ENCODE measurements around the gene YPEL1.
"Not testable (repeated sequence)": the region's sequence is repeated elsewhere in the genome, so short reads cannot be mapped to it uniquely, and the experiment has no call there.

The YPEL1 gene

DNA sequence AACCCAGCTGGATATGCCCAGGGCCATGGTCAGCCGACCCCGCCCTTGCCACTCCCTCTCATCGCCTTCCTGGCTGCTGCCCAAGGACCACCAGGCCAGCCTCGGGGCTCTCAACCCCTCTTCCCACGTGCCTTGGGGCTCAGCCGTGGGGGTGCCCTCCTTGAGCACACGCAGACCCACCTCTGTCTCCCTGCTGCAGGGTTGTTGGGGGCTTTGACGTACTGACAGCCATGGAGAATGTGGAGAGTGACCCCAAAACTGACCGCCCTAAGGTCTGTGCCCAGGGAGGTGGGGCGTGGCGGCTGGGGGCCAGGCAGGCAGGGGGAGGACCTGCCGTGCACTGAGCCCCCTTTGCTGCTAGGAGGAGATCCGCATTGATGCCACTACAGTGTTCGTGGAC lies 41.2 kb downstream of the YPEL1 start:
- Histone ChIP-seq H3K27me3 (ENCODE audit: control insufficient read depth in 1 of 2, insufficient read depth in 2 of 2, low read length in 2 of 2) (no peaks in the 10 kb centered on the region), H3K4me3 (ENCODE audit: low read depth in 1 of 2, low read length in 2 of 2) (no peak overlapping the region)

DNA sequence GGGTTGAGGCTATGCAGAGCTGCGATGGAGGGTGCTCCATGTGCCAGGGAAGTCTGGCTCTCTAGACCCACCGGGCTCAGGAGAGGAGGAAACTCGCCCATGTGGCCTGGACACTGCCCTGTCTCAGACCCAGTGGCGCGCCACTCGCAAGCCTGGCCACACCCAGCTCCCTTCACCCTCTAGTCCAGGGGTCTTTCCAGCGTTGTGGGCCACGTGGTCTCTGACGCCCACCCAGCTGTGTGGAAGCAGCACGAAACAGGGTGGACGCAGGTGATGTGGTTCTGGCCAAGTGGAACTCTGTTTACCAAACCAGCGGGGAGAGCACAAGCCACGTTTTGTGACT lies 41.6 kb downstream of the YPEL1 start:
- peaks cover 0 to 2% of the 10 kb centered on the region in 2 donors for H3K4me1 ChIP-seq (ENCODE audit: control insufficient read depth in 1 of 2, insufficient read depth in 2 of 2, low read length in 2 of 2)
- H3K4me3 ChIP-seq (ENCODE audit: low read depth in 1 of 2, low read length in 2 of 2): no peak overlapping the region
- no peak overlapping the region for H3K9ac ChIP-seq (ENCODE audit: low read depth in 1 of 2, low read length in 2 of 2)
- no peak overlapping the region for H3K27ac ChIP-seq (ENCODE audit: low read depth, low read length)
- H3K27me3 ChIP-seq (ENCODE audit: control insufficient read depth in 1 of 2, insufficient read depth in 2 of 2, low read length in 2 of 2): no peaks in the 10 kb centered on the region
- no peaks in the 10 kb centered on the region for H3K9me3 ChIP-seq (ENCODE audit: control insufficient read depth in 1 of 2, low read length in 2 of 2)
- H3K36me3 ChIP-seq (ENCODE audit: control insufficient read depth in 1 of 2, insufficient read depth in 2 of 2, low read length in 2 of 2): peaks cover 29 to 66% of the 10 kb centered on the region in 2 donors

More for the DNA sequence above, 41.2 kb downstream of the YPEL1 start:
- Histone ChIP-seq H3K9ac (ENCODE audit: low read depth in 1 of 2, low read length in 2 of 2) (no peak overlapping the region), H3K4me1 (ENCODE audit: control insufficient read depth in 1 of 2, insufficient read depth in 2 of 2, low read length in 2 of 2) (peaks cover 0 to 3% of the 10 kb centered on the region in 2 donors), H3K27ac (ENCODE audit: low read depth, low read length) (no peak overlapping the region), H3K36me3 (ENCODE audit: control insufficient read depth in 1 of 2, insufficient read depth in 2 of 2, low read length in 2 of 2) (peaks cover 29 to 64% of the 10 kb centered on the region in 2 donors), H3K9me3 (ENCODE audit: control insufficient read depth in 1 of 2, low read length in 2 of 2) (no peaks in the 10 kb centered on the region)

DNA sequence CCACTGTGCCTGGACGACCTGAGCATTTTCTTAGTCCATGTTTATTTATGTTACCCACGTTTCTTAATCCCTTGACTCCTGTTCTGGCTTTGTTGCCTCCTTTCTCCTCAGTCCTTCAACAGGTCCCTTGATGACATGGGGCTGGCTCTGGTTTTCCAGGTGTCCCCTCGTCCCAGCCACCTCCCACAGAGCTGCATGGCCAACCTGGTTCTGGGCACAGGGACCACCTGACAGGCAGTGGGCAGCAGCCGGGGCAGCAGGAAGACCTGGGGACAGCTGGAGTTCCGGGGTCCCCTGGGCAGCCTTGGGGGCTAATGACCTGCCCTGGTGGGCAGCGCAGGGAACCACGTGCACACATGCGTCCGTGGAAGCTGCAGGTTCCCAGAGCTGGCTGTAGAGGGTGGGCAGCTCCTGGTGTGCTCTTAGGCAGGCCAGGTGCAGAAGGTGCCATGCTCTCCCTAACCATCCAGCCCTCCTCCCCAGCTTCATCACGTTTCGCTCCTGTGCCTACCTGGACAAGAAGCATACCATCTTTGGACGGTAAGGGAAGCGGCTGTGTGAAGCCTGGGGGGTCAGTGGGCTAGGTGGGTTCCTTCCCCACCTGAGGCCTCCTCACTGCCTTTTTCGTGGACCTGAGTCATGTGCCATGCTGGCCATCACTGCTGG lies 42.1 kb downstream of the YPEL1 start:
- no peak overlapping the region for H3K4me3 ChIP-seq (ENCODE audit: low read depth in 1 of 2, low read length in 2 of 2)
- H3K9ac ChIP-seq (ENCODE audit: low read depth in 1 of 2, low read length in 2 of 2): no peak overlapping the region
- peaks cover 26 to 66% of the 10 kb centered on the region in 2 donors for H3K36me3 ChIP-seq (ENCODE audit: control insufficient read depth in 1 of 2, insufficient read depth in 2 of 2, low read length in 2 of 2)
- no peaks in the 10 kb centered on the region for H3K9me3 ChIP-seq (ENCODE audit: control insufficient read depth in 1 of 2, low read length in 2 of 2)
- no peaks in the 10 kb centered on the region for H3K4me1 ChIP-seq (ENCODE audit: control insufficient read depth in 1 of 2, insufficient read depth in 2 of 2, low read length in 2 of 2)
- no peaks in the 10 kb centered on the region for H3K27me3 ChIP-seq (ENCODE audit: control insufficient read depth in 1 of 2, insufficient read depth in 2 of 2, low read length in 2 of 2)
- no peak overlapping the region for H3K27ac ChIP-seq (ENCODE audit: low read depth, low read length)

DNA sequence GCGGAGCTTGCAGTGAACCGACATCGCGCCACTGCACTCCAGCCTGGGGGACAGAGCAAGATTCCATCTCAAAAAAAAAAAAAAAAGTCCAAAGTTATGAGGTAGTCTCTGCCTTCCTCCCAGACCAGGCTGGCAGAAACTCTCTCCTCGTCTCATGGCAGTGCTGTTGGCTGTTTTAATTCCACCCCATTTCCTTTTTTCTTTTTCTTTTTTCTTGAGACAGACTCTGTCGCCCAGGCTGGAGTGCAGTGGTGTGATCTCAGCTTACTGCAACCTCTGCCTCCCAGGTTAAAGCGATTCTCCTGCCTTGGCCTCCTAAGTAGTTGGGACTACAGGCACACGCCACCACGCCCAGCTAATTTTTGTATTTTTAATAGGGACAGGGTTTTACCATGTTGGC lies 42.7 kb downstream of the YPEL1 start:
- H3K27me3 ChIP-seq (ENCODE audit: control insufficient read depth in 1 of 2, insufficient read depth in 2 of 2, low read length in 2 of 2); H3K27ac ChIP-seq (ENCODE audit: low read depth, low read length); H3K9me3 ChIP-seq (ENCODE audit: control insufficient read depth in 1 of 2, low read length in 2 of 2); H3K9ac ChIP-seq (ENCODE audit: low read depth in 1 of 2, low read length in 2 of 2); H3K4me3 ChIP-seq (ENCODE audit: low read depth in 1 of 2, low read length in 2 of 2); H3K4me1 ChIP-seq (ENCODE audit: control insufficient read depth in 1 of 2, insufficient read depth in 2 of 2, low read length in 2 of 2): not testable (repeated sequence)
- peaks cover 22 to 70% of the 10 kb centered on the region in 2 donors for H3K36me3 ChIP-seq (ENCODE audit: control insufficient read depth in 1 of 2, insufficient read depth in 2 of 2, low read length in 2 of 2)

DNA sequence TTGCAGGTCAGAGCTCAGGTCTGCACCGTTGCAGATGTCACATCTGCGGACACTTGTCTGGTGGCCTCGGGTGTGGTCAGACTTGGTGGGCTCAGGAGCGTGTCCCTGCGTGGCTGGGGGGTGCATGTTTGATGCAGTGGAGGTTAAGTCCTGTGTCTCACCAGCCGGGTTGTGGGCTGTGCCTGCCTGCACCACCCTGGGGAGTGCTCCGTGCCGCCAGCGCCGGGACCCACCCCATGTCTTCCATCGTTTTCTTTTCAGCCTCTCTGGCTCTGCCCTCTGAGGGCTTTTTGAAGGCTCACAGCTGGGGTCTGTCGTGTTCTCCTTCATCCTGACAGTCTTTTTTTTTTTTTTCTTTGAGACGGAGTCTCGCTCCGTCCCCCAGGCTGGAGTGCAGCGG lies 43.8 kb downstream of the YPEL1 start:
- peaks cover 18 to 68% of the 10 kb centered on the region in 2 donors for H3K36me3 ChIP-seq (ENCODE audit: control insufficient read depth in 1 of 2, insufficient read depth in 2 of 2, low read length in 2 of 2)

GRCh38 chr22:21690401-21690801 lies 45.2 kb downstream of the YPEL1 start:
- H3K36me3 ChIP-seq (ENCODE audit: control insufficient read depth in 1 of 2, insufficient read depth in 2 of 2, low read length in 2 of 2): peaks cover 15 to 68% of the 10 kb centered on the region in 2 donors
- no peak overlapping the region for H3K4me3 ChIP-seq (ENCODE audit: low read depth in 1 of 2, low read length in 2 of 2)
- no peak overlapping the region for H3K27ac ChIP-seq (ENCODE audit: low read depth, low read length)
- no peaks in the 10 kb centered on the region for H3K27me3 ChIP-seq (ENCODE audit: control insufficient read depth in 1 of 2, insufficient read depth in 2 of 2, low read length in 2 of 2)
- no peak overlapping the region for H3K9ac ChIP-seq (ENCODE audit: low read depth in 1 of 2, low read length in 2 of 2)
- H3K4me1 ChIP-seq (ENCODE audit: control insufficient read depth in 1 of 2, insufficient read depth in 2 of 2, low read length in 2 of 2): no peaks in the 10 kb centered on the region
- no peaks in the 10 kb centered on the region for H3K9me3 ChIP-seq (ENCODE audit: control insufficient read depth in 1 of 2, low read length in 2 of 2)

More for the DNA sequence above, 43.8 kb downstream of the YPEL1 start:
- Histone ChIP-seq H3K4me1 (ENCODE audit: control insufficient read depth in 1 of 2, insufficient read depth in 2 of 2, low read length in 2 of 2) (no peaks in the 10 kb centered on the region), H3K27ac (ENCODE audit: low read depth, low read length) (no peak overlapping the region), H3K9me3 (ENCODE audit: control insufficient read depth in 1 of 2, low read length in 2 of 2) (no peaks in the 10 kb centered on the region), H3K27me3 (ENCODE audit: control insufficient read depth in 1 of 2, insufficient read depth in 2 of 2, low read length in 2 of 2) (no peaks in the 10 kb centered on the region), H3K4me3 (ENCODE audit: low read depth in 1 of 2, low read length in 2 of 2) (no peak overlapping the region), H3K9ac (ENCODE audit: low read depth in 1 of 2, low read length in 2 of 2) (no peak overlapping the region)

GRCh38 chr22:21688706-21689381 lies 46.8 kb downstream of the YPEL1 start:
- Histone ChIP-seq H3K27me3 (ENCODE audit: control insufficient read depth in 1 of 2, insufficient read depth in 2 of 2, low read length in 2 of 2) (no peaks in the 10 kb centered on the region), H3K4me1 (ENCODE audit: control insufficient read depth in 1 of 2, insufficient read depth in 2 of 2, low read length in 2 of 2) (no peaks in the 10 kb centered on the region), H3K9ac (ENCODE audit: low read depth in 1 of 2, low read length in 2 of 2) (no peak overlapping the region), H3K4me3 (ENCODE audit: low read depth in 1 of 2, low read length in 2 of 2) (no peak overlapping the region), H3K9me3 (ENCODE audit: control insufficient read depth in 1 of 2, low read length in 2 of 2) (no peaks in the 10 kb centered on the region), H3K36me3 (ENCODE audit: control insufficient read depth in 1 of 2, insufficient read depth in 2 of 2, low read length in 2 of 2) (peaks cover 15 to 63% of the 10 kb centered on the region in 2 donors), H3K27ac (ENCODE audit: low read depth, low read length) (no peak overlapping the region)

GRCh38 chr22:21688341-21688705 lies 47.3 kb downstream of the YPEL1 start:
- Histone ChIP-seq H3K4me3 (ENCODE audit: low read depth in 1 of 2, low read length in 2 of 2) (no peak overlapping the region), H3K9me3 (ENCODE audit: control insufficient read depth in 1 of 2, low read length in 2 of 2) (no peaks in the 10 kb centered on the region), H3K27me3 (ENCODE audit: control insufficient read depth in 1 of 2, insufficient read depth in 2 of 2, low read length in 2 of 2) (no peaks in the 10 kb centered on the region), H3K36me3 (ENCODE audit: control insufficient read depth in 1 of 2, insufficient read depth in 2 of 2, low read length in 2 of 2) (peaks cover 13 to 63% of the 10 kb centered on the region in 2 donors), H3K9ac (ENCODE audit: low read depth in 1 of 2, low read length in 2 of 2) (no peak overlapping the region), H3K27ac (ENCODE audit: low read depth, low read length) (no peak overlapping the region), H3K4me1 (ENCODE audit: control insufficient read depth in 1 of 2, insufficient read depth in 2 of 2, low read length in 2 of 2) (no peaks in the 10 kb centered on the region)

- no peaks in the 10 kb centered on the region for H3K9me3 ChIP-seq (ENCODE audit: control insufficient read depth in 1 of 2, low read length in 2 of 2)
- H3K36me3 ChIP-seq (ENCODE audit: control insufficient read depth in 1 of 2, insufficient read depth in 2 of 2, low read length in 2 of 2): peaks cover 18 to 66% of the 10 kb centered on the region in 2 donors
- H3K4me3 ChIP-seq (ENCODE audit: low read depth in 1 of 2, low read length in 2 of 2): no peak overlapping the region
- H3K27me3 ChIP-seq (ENCODE audit: control insufficient read depth in 1 of 2, insufficient read depth in 2 of 2, low read length in 2 of 2): no peaks in the 10 kb centered on the region
- no peaks in the 10 kb centered on the region for H3K4me1 ChIP-seq (ENCODE audit: control insufficient read depth in 1 of 2, insufficient read depth in 2 of 2, low read length in 2 of 2)
- H3K27ac ChIP-seq (ENCODE audit: low read depth, low read length): no peak overlapping the region
- H3K9ac ChIP-seq (ENCODE audit: low read depth in 1 of 2, low read length in 2 of 2): no peak overlapping the region
Measured at GRCh38 chr22:21687685-21688259, 47.8 kb downstream of the YPEL1 start.

DNA sequence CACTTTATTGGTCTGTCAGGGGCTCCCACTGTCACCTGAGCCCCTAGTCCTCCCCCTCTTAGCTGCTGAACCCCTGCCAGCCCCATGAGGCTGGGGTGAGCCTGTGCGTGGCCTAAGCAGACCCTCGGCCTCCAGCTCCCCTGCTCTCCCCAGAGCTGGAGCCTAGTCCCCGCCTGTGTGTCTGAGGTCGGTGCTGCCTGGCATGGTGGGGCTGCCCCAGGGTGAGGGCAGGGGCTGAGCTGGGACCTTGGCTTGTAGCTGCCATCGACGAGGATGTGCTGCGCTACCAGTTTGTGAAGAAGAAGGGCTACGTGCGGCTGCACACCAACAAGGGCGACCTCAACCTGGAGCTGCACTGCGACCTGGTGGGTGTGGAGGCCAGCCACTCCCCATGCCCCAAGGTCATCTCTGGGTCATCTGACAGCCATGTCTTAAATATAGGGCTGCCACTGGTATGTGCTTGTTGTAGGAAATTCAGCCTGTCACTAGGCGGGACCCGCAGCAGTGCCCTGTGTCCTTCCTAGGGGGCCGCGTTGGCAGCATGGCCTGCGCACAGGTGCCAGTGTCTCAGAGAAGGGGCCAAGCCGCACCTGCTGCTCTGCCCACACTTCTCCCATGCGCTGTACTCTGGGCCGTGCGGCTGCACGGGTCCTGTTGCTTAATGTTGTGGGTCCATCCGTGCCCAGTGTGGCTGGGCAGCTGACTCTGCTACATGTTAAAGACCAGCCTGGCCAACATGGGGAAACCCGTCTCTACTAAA lies 48.8 kb downstream of the YPEL1 start:
- Histone ChIP-seq H3K9me3 (ENCODE audit: control insufficient read depth in 1 of 2, low read length in 2 of 2) (no peaks in the 10 kb centered on the region), H3K4me1 (ENCODE audit: control insufficient read depth in 1 of 2, insufficient read depth in 2 of 2, low read length in 2 of 2) (no peaks in the 10 kb centered on the region), H3K27ac (ENCODE audit: low read depth, low read length) (no peak overlapping the region), H3K4me3 (ENCODE audit: low read depth in 1 of 2, low read length in 2 of 2) (no peak overlapping the region), H3K36me3 (ENCODE audit: control insufficient read depth in 1 of 2, insufficient read depth in 2 of 2, low read length in 2 of 2) (peaks cover 20 to 72% of the 10 kb centered on the region in 2 donors), H3K9ac (ENCODE audit: low read depth in 1 of 2, low read length in 2 of 2) (no peak overlapping the region), H3K27me3 (ENCODE audit: control insufficient read depth in 1 of 2, insufficient read depth in 2 of 2, low read length in 2 of 2) (no peaks in the 10 kb centered on the region)

All from duodenal mucosa (tissue), 2 donors.